Mesenchymal stem cell (in vitro differentiated cells and primary cell): ENCODE measurements around the gene TMED8. TPM values are rescaled to one million over a fixed set of nuclear protein-coding genes. Genes with fewer than 3 reads are reported as not detected.

Experiments
- DNase-seq: peaks from one replicate; pipeline ENCODE4 v3.0.0-alpha.2; 2013
- H2AFZ ChIP-seq: one replicate; pipeline ENCODE4 v1.6.1; 2013; ENCODE audit warnings: low read depth, mild to moderate bottlenecking, control low read depth, inconsistent platforms, low read length, moderate library complexity
- H2AK5ac ChIP-seq: 2 replicates; pipeline ENCODE4 v1.6.1; 2013; ENCODE audit warnings: low read length, moderate library complexity, mild to moderate bottlenecking, inconsistent platforms; ENCODE audit not compliant: severe bottlenecking
- H2BK120ac ChIP-seq: one replicate; pipeline ENCODE4 v1.6.1; 2013; ENCODE audit warnings: low read depth, mild to moderate bottlenecking, inconsistent platforms, low read length, moderate library complexity
- H2BK12ac ChIP-seq, 2 experiments: one replicate each; pipeline ENCODE4 v1.6.1; 2013; ENCODE audit warnings: inconsistent platforms in 2 of 2, low read length in 2 of 2, mild to moderate bottlenecking in 2 of 2, moderate library complexity in 2 of 2, control low read depth in 1 of 2
- H2BK15ac ChIP-seq: one replicate; pipeline ENCODE4 v1.6.1; 2013; ENCODE audit warnings: mild to moderate bottlenecking, low read depth, inconsistent platforms; ENCODE audit not compliant: poor library complexity, severe bottlenecking
- H2BK5ac ChIP-seq: 2 replicates; pipeline ENCODE4 v1.6.1; 2013; ENCODE audit warnings: low read depth, mild to moderate bottlenecking, low read length, control low read depth, inconsistent platforms; ENCODE audit not compliant: poor library complexity, severe bottlenecking
- H3K14ac ChIP-seq, 2 experiments: one replicate each; pipeline ENCODE4 v1.6.1; 2013; ENCODE audit warnings: inconsistent platforms in 2 of 2, low read length in 2 of 2, control low read depth in 1 of 2, mild to moderate bottlenecking in 1 of 2, moderate library complexity in 1 of 2
- H3K18ac ChIP-seq, 2 experiments: one replicate each; pipeline ENCODE4 v1.6.1; 2013; ENCODE audit warnings: inconsistent platforms in 2 of 2, low read length in 2 of 2, control low read depth in 1 of 2, low read depth in 1 of 2, mild to moderate bottlenecking in 1 of 2
- H3K23ac ChIP-seq, 2 experiments: one replicate each; pipeline ENCODE4 v1.6.1; 2013; ENCODE audit warnings: inconsistent platforms in 2 of 2, low read length in 2 of 2, mild to moderate bottlenecking in 2 of 2, moderate library complexity in 2 of 2, control low read depth in 1 of 2
- H3K27ac ChIP-seq: 2 replicates; pipeline ENCODE4 v1.5.1; 2013; ENCODE audit warnings: mild to moderate bottlenecking, moderate library complexity, low read length, control low read depth, inconsistent platforms; ENCODE audit not compliant: poor library complexity, severe bottlenecking
- H3K27me3 ChIP-seq, 2 experiments: 2 replicates each; pipeline versions ENCODE4 v1.6.1 to v1.7.0; 2013; ENCODE audit warnings: low read length in 2 of 2, mild to moderate bottlenecking in 2 of 2, moderate library complexity in 2 of 2, control low read depth in 1 of 2, inconsistent platforms in 1 of 2; ENCODE audit not compliant: control insufficient read depth in 1 of 2, insufficient read depth in 1 of 2
- H3K36me3 ChIP-seq, 2 experiments: 2 replicates each; pipeline versions ENCODE4 v1.6.1 to v1.7.0; 2013; ENCODE audit warnings: low read length in 2 of 2, control low read depth in 1 of 2, inconsistent platforms in 1 of 2, low read depth in 1 of 2, mild to moderate bottlenecking in 1 of 2; ENCODE audit not compliant: insufficient read depth in 2 of 2, control insufficient read depth in 1 of 2
- H3K4ac ChIP-seq, 2 experiments: one replicate each; pipeline ENCODE4 v1.6.1; 2013; ENCODE audit warnings: inconsistent platforms in 2 of 2, low read length in 2 of 2, mild to moderate bottlenecking in 2 of 2, moderate library complexity in 2 of 2, control low read depth in 1 of 2, low read depth in 1 of 2
- H3K4me1 ChIP-seq: 2 replicates; pipeline ENCODE4 v1.6.1; 2013; ENCODE audit warnings: low read depth, low read length, control low read depth; ENCODE audit not compliant: control insufficient read depth, insufficient read depth
- H3K4me2 ChIP-seq: 2 replicates; pipeline ENCODE4 v1.6.1; 2013; ENCODE audit warnings: low read length, mild to moderate bottlenecking, inconsistent platforms; ENCODE audit not compliant: poor library complexity, severe bottlenecking
- H3K4me3 ChIP-seq, 2 experiments: 2 replicates each; pipeline versions ENCODE4 v1.5.1 to v1.7.0; 2013; ENCODE audit warnings: low read length in 2 of 2, mild to moderate bottlenecking in 2 of 2, control low read depth in 1 of 2, low read depth in 1 of 2; ENCODE audit not compliant: insufficient read depth in 1 of 2
- H3K79me1 ChIP-seq: replicated peaks from 2 replicates; pipeline ENCODE4 v1.6.1; 2013; ENCODE audit warnings: mild to moderate bottlenecking, control low read depth, low read length, inconsistent platforms; ENCODE audit not compliant: poor library complexity, severe bottlenecking
- H3K9ac ChIP-seq: 2 replicates; pipeline ENCODE4 v1.7.0; 2013; ENCODE audit warnings: mild to moderate bottlenecking, low read length, moderate library complexity
- H3K9me3 ChIP-seq: 2 replicates; pipeline ENCODE4 v1.7.0; 2013; ENCODE audit warnings: mild to moderate bottlenecking, low read length; ENCODE audit not compliant: control insufficient read depth
- H4K8ac ChIP-seq: one replicate; pipeline ENCODE4 v1.6.1; 2013; ENCODE audit warnings: inconsistent platforms, mild to moderate bottlenecking, low read length, moderate library complexity
- H4K91ac ChIP-seq: one replicate; pipeline ENCODE4 v1.6.1; 2013; ENCODE audit warnings: mild to moderate bottlenecking, low read length, inconsistent platforms
- WGBS: methylation state at CpG from one replicate; pipeline ENCODE4 v1.1.7; 2013; ENCODE audit warnings: mixed read lengths; 5-methylcytosine and 5-hydroxymethylcytosine counted together
- polyA plus RNA-seq, 2 experiments: library from polyadenylated mRNA; stranded (reverse); fragments of 200-250 nt; gene quantifications; one replicate each; pipeline ENCODE4 v1.2.3, GENCODE V29; 2013

TMED8 gene, protein sequence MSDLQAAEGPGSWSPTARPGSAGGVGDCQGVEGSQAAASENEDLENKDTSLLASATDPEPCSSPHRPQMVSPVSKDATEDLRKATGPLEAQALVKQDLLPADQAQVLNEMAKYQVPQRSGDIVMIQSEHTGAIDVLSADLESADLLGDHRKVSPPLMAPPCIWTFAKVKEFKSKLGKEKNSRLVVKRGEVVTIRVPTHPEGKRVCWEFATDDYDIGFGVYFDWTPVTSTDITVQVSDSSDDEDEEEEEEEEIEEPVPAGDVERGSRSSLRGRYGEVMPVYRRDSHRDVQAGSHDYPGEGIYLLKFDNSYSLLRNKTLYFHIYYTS
- 2.0 TPM for polyA plus RNA-seq (2013, experiment 1 of 2)
- 1.9 TPM for polyA plus RNA-seq (2013, experiment 2 of 2)

DNA sequence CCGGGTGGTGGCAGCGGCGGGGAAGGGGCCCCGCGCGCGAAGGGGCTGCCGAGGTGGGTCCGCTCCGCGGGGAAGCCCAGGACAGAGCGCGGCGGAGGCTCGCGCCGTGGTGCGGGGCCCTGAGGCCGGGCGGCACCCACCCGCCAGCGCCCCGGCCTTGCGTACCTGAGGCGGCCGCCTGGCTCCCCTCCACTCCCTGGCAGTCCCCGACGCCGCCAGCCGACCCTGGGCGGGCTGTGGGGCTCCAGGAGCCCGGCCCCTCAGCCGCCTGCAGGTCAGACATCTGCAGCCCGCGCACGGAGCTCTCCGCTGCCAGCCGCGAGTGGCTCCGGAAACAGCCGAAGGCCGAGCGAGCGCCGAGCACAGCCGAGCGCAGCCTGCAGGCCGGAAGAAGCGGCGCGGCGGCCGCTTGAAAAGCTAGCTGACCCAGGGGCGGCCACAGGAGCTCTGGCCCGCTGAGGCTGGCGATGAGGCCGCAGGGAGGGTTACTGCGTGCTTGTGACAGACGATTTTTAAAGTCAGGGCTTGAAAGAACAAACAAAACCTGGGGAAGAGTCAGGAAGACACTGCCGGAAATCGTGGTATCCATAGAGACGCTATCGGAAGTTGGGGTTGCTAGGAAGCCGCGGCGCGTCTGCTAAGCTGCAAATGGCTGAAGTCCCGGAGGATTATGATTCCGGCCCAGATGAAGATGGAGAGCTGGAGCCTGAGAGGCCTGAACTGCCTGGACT lies at the start of gene TMED8, which contains the start of gene SAMD15:
Gene TMED8 (minus strand): TSS at position 324 of the 731 bp plus-strand sequence. CDS start 41 bp downstream, at position 283.
Gene SAMD15 (plus strand): TSS at position 609 of the 731 bp plus-strand sequence. CDS start 40 bp downstream, at position 649.
- no peaks in the 10 kb centered on the region for H3K36me3 ChIP-seq
- H3K4me2 ChIP-seq: peak within 1 kb of the TSS; percentile 89
- H3K14ac ChIP-seq: peak within 1 kb of the TSS in 1 of 2 experiments; percentile 79
- H2AK5ac ChIP-seq: no peak within 1 kb of the TSS
- H2AFZ ChIP-seq: peak within 1 kb of the TSS; percentile 92
- H2BK15ac ChIP-seq: no peak within 1 kb of the TSS
- peak; percentile 87 for DNase-seq
- peak within 1 kb of the TSS in 1 of 2 experiments; percentile 99 for H3K23ac ChIP-seq
- H2BK5ac ChIP-seq: peak within 1 kb of the TSS; percentile 39
- peak within 1 kb of the TSS; percentile 95 for H3K27ac ChIP-seq
- peak within 1 kb of the TSS; percentile 47 for H4K8ac ChIP-seq
- peaks cover 12% of the 10 kb centered on the region for H3K79me1 ChIP-seq
- H4K91ac ChIP-seq: no peak within 1 kb of the TSS
- H3K27me3 ChIP-seq: no peaks in the 10 kb centered on the region
- H3K9me3 ChIP-seq: no peaks in the 10 kb centered on the region
- H2BK12ac ChIP-seq: peak within 1 kb of the TSS in 1 of 2 experiments; percentile 86
- WGBS: under 1% methylated on average over 57 of the region's 69 CpGs
- peak within 1 kb of the TSS in 1 of 2 experiments; percentile 99 for H3K4ac ChIP-seq
- H3K4me1 ChIP-seq: peaks cover 6% of the 10 kb centered on the region
- H3K4me3 ChIP-seq: peak within 1 kb of the TSS; percentile 80 to 88
- peak within 1 kb of the TSS; percentile 87 to 97 for H3K18ac ChIP-seq
- no peak within 1 kb of the TSS for H2BK120ac ChIP-seq
- H3K9ac ChIP-seq: peak within 1 kb of the TSS; percentile 94

DNA sequence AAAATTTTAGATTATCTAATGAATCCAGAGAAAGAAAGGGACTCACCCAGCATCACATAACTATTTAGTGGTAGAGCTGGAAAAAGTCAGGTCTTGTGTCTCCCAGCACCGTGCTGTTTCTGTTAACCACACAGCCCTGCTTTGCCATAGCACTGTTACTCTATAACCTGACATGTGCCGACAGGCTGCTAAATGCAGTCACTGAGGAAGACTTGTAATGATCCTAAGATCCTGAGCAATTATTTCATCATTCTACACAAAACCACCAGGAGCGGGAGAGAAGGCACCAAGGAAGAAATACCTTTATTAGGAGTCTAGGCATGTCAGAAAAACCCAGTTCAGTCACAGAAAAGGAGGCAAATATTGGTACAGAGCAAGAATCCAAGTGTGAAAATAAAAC lies 49.5 kb upstream of the TMED8 start:
- Histone ChIP-seq H3K23ac (no peak overlapping the region), H2AFZ (no peak overlapping the region), H3K4me3 (no peak overlapping the region), H3K4me2 (no peak overlapping the region), H2BK15ac (no peak overlapping the region), H3K18ac (no peak overlapping the region), H3K36me3 (peaks cover 34 to 94% of the 10 kb centered on the region in 2 experiments), H2BK120ac (no peak overlapping the region), H4K91ac (no peak overlapping the region), H4K8ac (no peak overlapping the region), H2BK5ac (no peak overlapping the region), H3K4me1 (no peaks in the 10 kb centered on the region), H2BK12ac (no peak overlapping the region), H3K79me1 (no peaks in the 10 kb centered on the region), H3K9me3 (no peaks in the 10 kb centered on the region), H3K14ac (no peak overlapping the region), H3K4ac (no peak overlapping the region), H3K9ac (no peak overlapping the region), H3K27ac (no peak overlapping the region), H2AK5ac (no peak overlapping the region), H3K27me3 (no peaks in the 10 kb centered on the region)
- WGBS: 91% methylated on average over 2 of the region's 3 CpGs
- DNase-seq: no peak

DNA sequence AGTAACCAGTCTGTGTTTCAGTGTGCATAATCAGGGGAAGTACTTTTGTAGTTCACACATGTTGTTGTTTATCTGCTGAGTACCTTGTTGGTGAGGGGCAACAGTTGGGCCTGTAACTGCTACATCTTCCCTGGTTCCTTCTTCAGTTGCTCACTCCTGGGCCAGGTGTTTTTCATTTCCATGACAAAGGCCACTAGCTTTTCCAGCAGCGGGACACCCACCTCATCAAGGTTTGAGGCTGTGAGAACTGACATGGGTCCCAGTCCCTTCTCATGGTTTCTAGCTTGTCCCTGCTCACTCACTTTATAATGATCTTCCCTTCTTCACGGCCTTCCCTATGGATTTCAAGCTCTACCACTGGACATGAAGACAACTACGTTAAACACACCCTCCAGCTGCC lies 48.0 kb upstream of the TMED8 start:
- DNase-seq: no peak
- no peak overlapping the region for H2BK120ac ChIP-seq
- H2BK12ac ChIP-seq: no peak overlapping the region
- no peaks in the 10 kb centered on the region for H3K4me1 ChIP-seq
- H3K9me3 ChIP-seq: peaks cover 13% of the 10 kb centered on the region
- no peak overlapping the region for H2AK5ac ChIP-seq
- H3K27me3 ChIP-seq: no peaks in the 10 kb centered on the region
- H2BK15ac ChIP-seq: no peak overlapping the region
- no peak overlapping the region for H3K18ac ChIP-seq
- H3K9ac ChIP-seq: no peak overlapping the region
- no peak overlapping the region for H2AFZ ChIP-seq
- no peak overlapping the region for H4K8ac ChIP-seq
- no peak overlapping the region for H3K4me3 ChIP-seq
- H3K36me3 ChIP-seq: peaks cover 34 to 91% of the 10 kb centered on the region in 2 experiments
- no peak overlapping the region for H3K4me2 ChIP-seq
- H4K91ac ChIP-seq: no peak overlapping the region
- no peak overlapping the region for H3K14ac ChIP-seq
- H2BK5ac ChIP-seq: no peak overlapping the region
- 92% methylated on average over 3 of the region's 3 CpGs for WGBS
- H3K4ac ChIP-seq: no peak overlapping the region
- no peak overlapping the region for H3K23ac ChIP-seq
- no peaks in the 10 kb centered on the region for H3K79me1 ChIP-seq
- H3K27ac ChIP-seq: no peak overlapping the region

DNA sequence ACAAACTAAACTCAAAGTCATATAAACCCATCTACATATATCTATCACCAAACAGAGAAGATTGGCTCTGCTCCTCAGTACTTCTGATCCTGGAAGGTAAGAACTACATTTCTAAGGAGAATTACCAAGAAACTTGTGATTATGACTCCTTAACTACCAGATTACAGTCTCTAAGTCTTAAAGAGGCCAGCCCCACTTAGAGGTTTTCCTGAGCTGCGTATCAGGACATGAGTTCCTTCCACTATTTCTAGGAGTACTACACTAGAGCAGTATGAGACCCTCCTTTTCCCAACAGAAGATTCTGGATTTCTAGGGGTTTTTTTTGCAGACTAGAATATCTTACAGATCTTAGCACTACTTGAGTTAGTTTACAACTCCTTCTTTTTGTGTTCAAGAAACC lies 46.5 kb upstream of the TMED8 start, which contains the start of gene NOXRED1:
Gene NOXRED1 (minus strand): TSS at position 101 of the 400 bp plus-strand sequence. CDS start 634 bp downstream, outside the sequence.
- WGBS: 83% methylated on average over 1 of the region's 1 CpG
- Histone ChIP-seq H3K9ac (no peak within 1 kb of the TSS), H2AFZ (no peak within 1 kb of the TSS), H2BK12ac (no peak within 1 kb of the TSS), H4K8ac (no peak within 1 kb of the TSS), H3K4me3 (no peak within 1 kb of the TSS), H3K36me3 (peaks cover 30 to 76% of the 10 kb centered on the region in 2 experiments), H3K27me3 (no peaks in the 10 kb centered on the region), H3K14ac (no peak within 1 kb of the TSS), H2BK120ac (no peak within 1 kb of the TSS), H3K27ac (no peak within 1 kb of the TSS), H3K9me3 (peaks cover 16% of the 10 kb centered on the region), H2BK5ac (no peak within 1 kb of the TSS), H3K79me1 (no peaks in the 10 kb centered on the region), H3K18ac (no peak within 1 kb of the TSS), H2AK5ac (no peak within 1 kb of the TSS), H3K4ac (no peak within 1 kb of the TSS), H3K23ac (no peak within 1 kb of the TSS), H3K4me1 (no peaks in the 10 kb centered on the region), H3K4me2 (no peak within 1 kb of the TSS), H4K91ac (no peak within 1 kb of the TSS), H2BK15ac (no peak within 1 kb of the TSS)
- DNase-seq: no peak
